HepG2 (cell line): ENCODE data around the gene FRRS1. TPM values are rescaled to one million over a fixed set of nuclear protein-coding genes. Genes with fewer than 3 reads are reported as not detected.
A peak's percentile ranks its signal among the peaks of the same experiment; 100 is the strongest.

Experiments used
- ATAC-seq: fragments of 200-7000 bp; cut with Tn5 transposase; 3 replicates; pipeline ENCODE4 v1.9.1; 2020; ENCODE audit warnings: mild to moderate bottlenecking, moderate library complexity
- BruUV-seq: library from RNA; stranded (reverse); fragments of 400-500 nt; replicated peaks from 2 replicates; lab custom pipeline; 2021; lab: Mats Ljungman, UMichigan
- CTCF ChIA-PET: fragments of 300-600 bp; formaldehyde crosslinking; extraction: SDS; loops from one replicate; lab custom pipeline; 2021; ENCODE audit warnings: low total read pairs, inconsistent platforms, low intra/inter-chr PET ratio; lab: Yijun Ruan, JAX
- POLR2A ChIA-PET: fragments of 350-600 bp; sonication (Branson Sonifier 250); formaldehyde crosslinking; loops from one replicate; lab custom pipeline; 2020; ENCODE audit warnings: antibody characterized with exemption, inconsistent platforms; lab: Yijun Ruan, JAX
- DNase-seq: peaks from one replicate; pipeline ENCODE4 v3.0.0-alpha.2; 2015; ENCODE audit warnings: low spot score
- FAIRE-seq: peaks from 3 replicates; lab custom pipeline; 2011; peaks lifted over from hg19 to GRCh38; lab: Jason Lieb, UNC
- H2AFZ ChIP-seq: one replicate; pipeline ENCODE4 v1.6.1; 2011; ENCODE audit warnings: low read length, inconsistent platforms
- H3K27ac ChIP-seq: fragments of 300-600 bp; 3 replicates; pipeline ENCODE4 v1.8.0; 2011; ENCODE audit warnings: mixed run types, mild to moderate bottlenecking, mixed read lengths, low read length, inconsistent platforms; ENCODE audit not compliant: insufficient read depth; ENCODE audit errors: extremely low read length
- H3K27me3 ChIP-seq, 2 experiments: fragments of 200-600 bp in 1 of 2; 2 replicates in 1 of 2; 3 replicates in 1 of 2; pipeline versions ENCODE4 v1.6.0 to v1.8.0; 2011; ENCODE audit warnings: low read length in 2 of 2, mild to moderate bottlenecking in 2 of 2, moderate library complexity in 2 of 2, inconsistent platforms in 1 of 2; ENCODE audit not compliant: insufficient read depth in 2 of 2, control insufficient read depth in 1 of 2
- H3K36me3 ChIP-seq, 2 experiments: fragments of 200-600 bp in 1 of 2; replicated peaks in 1 of 2; 2 replicates in 1 of 2; 3 replicates in 1 of 2; pipeline versions ENCODE4 v1.5.1 to v1.8.0; 2011; ENCODE audit warnings: low read length in 2 of 2, inconsistent platforms in 1 of 2; ENCODE audit not compliant: insufficient read depth in 2 of 2, control insufficient read depth in 1 of 2
- H3K4me1 ChIP-seq: 2 replicates; pipeline ENCODE4 v1.5.1; 2012; ENCODE audit warnings: low read length, inconsistent platforms; ENCODE audit not compliant: insufficient read depth
- H3K4me2 ChIP-seq: 2 replicates; pipeline ENCODE4 v1.6.0; 2011; ENCODE audit warnings: low read depth, low read length, inconsistent platforms
- H3K4me3 ChIP-seq, 3 experiments: fragments of 200-600 bp in 1 of 3; sonication (generic), shearing (Covaris generic) in 1 of 3; replicated peaks in 1 of 3; 2 replicates each; pipeline ENCODE4 v1.5.1; 2011 to 2016; ENCODE audit warnings: low read length in 3 of 3, inconsistent platforms in 2 of 3, low read depth in 2 of 3, mild to moderate bottlenecking in 2 of 3, control low read depth in 1 of 3, mixed read lengths in 1 of 3; ENCODE audit not compliant: insufficient read depth in 1 of 3
- H3K79me2 ChIP-seq: one replicate; pipeline ENCODE4 v1.6.1; 2011; ENCODE audit warnings: low read length, inconsistent platforms; ENCODE audit not compliant: insufficient read depth
- H3K9ac ChIP-seq: 2 replicates; pipeline ENCODE4 v1.6.0; 2011; ENCODE audit warnings: mild to moderate bottlenecking, low read depth, low read length, inconsistent platforms; ENCODE audit not compliant: insufficient read depth
- H3K9me3 ChIP-seq: 2 replicates; pipeline ENCODE4 v1.5.1; 2012; ENCODE audit warnings: mild to moderate bottlenecking, low read length
- H4K20me1 ChIP-seq: 2 replicates; pipeline ENCODE4 v1.6.0; 2011; ENCODE audit warnings: inconsistent platforms, mild to moderate bottlenecking, low read length, moderate library complexity; ENCODE audit not compliant: insufficient read depth
- CREB1 ChIP-seq, 2 experiments: fragments of 450-650 bp in 1 of 2; IDR thresholded peaks; 2 replicates each; pipeline ENCODE4 v1.6.1; 2016 to 2017; ENCODE audit warnings: control low read depth in 1 of 2, mild to moderate bottlenecking in 1 of 2, missing compliant biosample characterization in 1 of 2, missing genetic modification characterization in 1 of 2
- FOSL1 ChIP-seq: sonication (generic); formaldehyde crosslinking; IDR thresholded peaks from 2 replicates; pipeline ENCODE4 v1.9.0; 2021; ENCODE audit warnings: missing genetic modification reagents, borderline replicate concordance
- GATA4 ChIP-seq: sonication (generic); IDR thresholded peaks from 2 replicates; pipeline ENCODE4 v1.6.1; 2016; ENCODE audit warnings: antibody characterized with exemption, low read depth, borderline replicate concordance
- HNF4A ChIP-seq: sonication (generic); formaldehyde crosslinking; IDR thresholded peaks from 2 replicates; pipeline ENCODE4 v1.4.0; 2020; ENCODE audit warnings: missing genetic modification reagents
- IRF2 ChIP-seq: IDR thresholded peaks from 2 replicates; pipeline ENCODE4 v1.6.1; 2018; ENCODE audit warnings: missing genetic modification reagents, missing compliant biosample characterization
- MIER3 ChIP-seq: IDR thresholded peaks from 2 replicates; pipeline ENCODE4 v1.6.1; 2016; ENCODE audit warnings: missing compliant biosample characterization, borderline replicate concordance
- MIXL1 ChIP-seq: IDR thresholded peaks from 2 replicates; pipeline ENCODE4 v1.6.1; 2016
- MXI1 ChIP-seq: IDR thresholded peaks from 3 replicates; pipeline ENCODE4 v1.6.1; 2012; ENCODE audit warnings: low read depth, low read length, inconsistent platforms, borderline replicate concordance
- NFE2L2 ChIP-seq: fragments of 150-350 bp; IDR thresholded peaks from 2 replicates; pipeline ENCODE4 v1.6.1; 2014; ENCODE audit warnings: low read length
- NFIC ChIP-seq: IDR thresholded peaks from 2 replicates; pipeline ENCODE4 v1.6.1; 2012; ENCODE audit warnings: mild to moderate bottlenecking, low read length, inconsistent platforms
- SIX1 ChIP-seq: sonication (generic); formaldehyde crosslinking; IDR thresholded peaks from 2 replicates; pipeline ENCODE4 v1.4.0; 2020; ENCODE audit warnings: missing genetic modification reagents, borderline replicate concordance
- TBX3 ChIP-seq: fragments of 450-650 bp; IDR thresholded peaks from 2 replicates; pipeline ENCODE4 v1.6.1; 2017; ENCODE audit warnings: antibody characterized with exemption, mild to moderate bottlenecking, inconsistent platforms, borderline replicate concordance
- YEATS2 ChIP-seq: sonication (generic); formaldehyde crosslinking; IDR thresholded peaks from 2 replicates; pipeline ENCODE4 v1.4.0; 2020; ENCODE audit warnings: missing genetic modification reagents, borderline replicate concordance
- ZKSCAN8 ChIP-seq: IDR thresholded peaks from 2 replicates; pipeline ENCODE4 v1.6.1; 2016; ENCODE audit warnings: borderline replicate concordance, missing genetic modification reagents, missing compliant biosample characterization
- ZNF644 ChIP-seq: IDR thresholded peaks from 2 replicates; pipeline ENCODE4 v1.6.1; 2016; ENCODE audit warnings: low read depth
- ZNF652 ChIP-seq: IDR thresholded peaks from 2 replicates; pipeline ENCODE4 v1.6.1; 2016; ENCODE audit warnings: low read depth, borderline replicate concordance
- ZNF703 ChIP-seq: sonication (generic); formaldehyde crosslinking; IDR thresholded peaks from 2 replicates; pipeline ENCODE4 v1.5.1; 2020; ENCODE audit warnings: missing genetic modification reagents, mild to moderate bottlenecking, moderate library complexity, borderline replicate concordance
- WGBS: methylation state at CpG from one replicate; pipeline ENCODE4 v1.1.6; 2017; ENCODE audit warnings: low lambda C conversion rate; 5-methylcytosine and 5-hydroxymethylcytosine counted together
- in situ Hi-C: cut with HindIII; loops from 2 replicates; pipeline ENCODE4 v1.10.0; 2017; ENCODE audit warnings: low pct_unique_long_range_greater_than_20kb; ENCODE audit not compliant: extremely low pct_ligation_motif_present
- intact Hi-C: fragments of 100-400 bp; cut with micrococcal nuclease; formaldehyde crosslinking; loops from one replicate; pipeline ENCODE4 v1.10.0; 2022; ENCODE audit not compliant: unreplicated experiment
- polyA plus RNA-seq, 8 experiments: library from polyadenylated mRNA; depleted of rRNA in 3 of 8; stranded (reverse) in 7 of 8; unstranded in 1 of 8; fragments of >200 nt; fragmentation: Illumina TruSeq in 4 of 8; extraction: Trizol in 4 of 8; gene quantifications; 2 replicates each; pipeline versions ENCODE4 v1.2.1 to v1.2.3, GENCODE V29; 2011 to 2016; ENCODE audit warnings: low read depth in 4 of 8, missing spikeins in 1 of 8, mixed read lengths in 1 of 8; ENCODE audit not compliant: insufficient read depth in 1 of 8
- total RNA-seq, 5 experiments: library from RNA; depleted of rRNA; stranded (reverse); fragments of >200 nt; fragmentation: Illumina TruSeq; extraction: Trizol; gene quantifications; 2 replicates each; pipeline ENCODE4 v1.2.3, GENCODE V29; 2016; ENCODE audit warnings: low read depth in 1 of 5
- TF ChIP-seq, protein P1 (sequence below): IDR thresholded peaks from 2 replicates; pipeline ENCODE4 v1.6.1; 2012; ENCODE audit warnings: low read depth, low read length, improper control_type of control experiment
- TF ChIP-seq, protein P2 (sequence below): sonication (generic); formaldehyde crosslinking; conservative IDR thresholded peaks from 2 replicates; pipeline ENCODE4 v1.4.0; 2020; ENCODE audit warnings: mild to moderate bottlenecking, missing genetic modification reagents, moderate library complexity
- TF ChIP-seq, protein P3 (sequence below): IDR thresholded peaks from 2 replicates; pipeline ENCODE4 v1.6.1; 2016

Gene FRRS1
- total and polyA plus RNA-seq, 2 of the 13 experiments (the other 11 are each of a cell fraction or from before 2014, with no cell fraction given): 22.6 to 23.4 TPM

DNA sequence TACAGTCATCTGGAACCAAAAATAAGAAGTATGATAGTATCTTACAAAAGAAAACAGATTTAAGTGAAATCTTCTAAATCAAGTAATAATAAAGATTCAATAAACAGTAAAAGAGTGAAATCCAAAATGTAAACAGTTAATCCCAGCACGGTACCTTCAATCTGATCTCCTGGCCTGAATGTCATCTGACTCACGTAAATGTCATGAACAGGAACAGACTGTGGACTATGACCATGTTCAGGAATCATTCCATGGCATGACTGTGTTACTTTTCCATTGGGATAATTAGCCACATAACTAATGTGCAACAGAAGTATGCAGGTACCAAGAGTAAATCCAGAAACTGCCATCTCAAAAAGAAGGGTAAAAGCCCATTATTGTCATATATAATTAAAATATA lies 18.0 kb downstream of the FRRS1 start:
- H3K9me3 ChIP-seq: no peaks in the 10 kb centered on the region
- no peak overlapping the region for H2AFZ ChIP-seq
- ChIA-PET CTCF (no interaction called here), POLR2A (no interaction called here)
- FAIRE-seq (peak; percentile 8), DNase-seq (peak; percentile 72), ATAC-seq (peak; percentile 95)
- H3K36me3 ChIP-seq: peaks cover 1 to 16% of the 10 kb centered on the region in 2 experiments; a peak in 4 of 5 replicates
- H4K20me1 ChIP-seq: no peaks in the 10 kb centered on the region
- H3K27ac ChIP-seq: peak overlapping the region; percentile 60
- WGBS: 12% methylated on average over 2 of the region's 2 CpGs
- H3K79me2 ChIP-seq: peaks cover 25% of the 10 kb centered on the region
- peak overlapping the region; percentile 51 for H3K4me2 ChIP-seq
- intact Hi-C loops: no loop called here
- H3K9ac ChIP-seq: no peak overlapping the region
- BruUV-seq: no TSS peak
- in situ Hi-C loops: no loop called here
- H3K4me1 ChIP-seq: peaks cover 47% of the 10 kb centered on the region
- no peak overlapping the region for H3K4me3 ChIP-seq
- H3K27me3 ChIP-seq: no peaks in the 10 kb centered on the region
- peak; percentile 56; the same call in 1 of the 2 replicates for TF ChIP-seq ZNF644
- TF ChIP-seq ZKSCAN8 (CRISPR knock-in tag): 0 out of 2 replicates have a peak, but pooled peaks have one; percentile 23
- TF ChIP-seq SIX1: no peak
- peak; percentile 53 for TF ChIP-seq CREB1 (IDR thresholded peaks at IDR 0.05)
- TF ChIP-seq CREB1 (CRISPR knock-in tag; IDR thresholded peaks at IDR 0.05): peak; percentile 23; the same call in 1 of the 2 replicates
- 0 out of 2 replicates have a peak, but pooled peaks have one; percentile 21 for TF ChIP-seq TBX3
- no peak for TF ChIP-seq MIER3
- no peak for TF ChIP-seq GATA4
- TF ChIP-seq FOSL1 (CRISPR knock-in tag): peak; percentile 27; the same call in 1 of the 2 replicates
- TF ChIP-seq MIXL1 (CRISPR knock-in tag): peak; percentile 83
- TF ChIP-seq ZNF703 (CRISPR knock-in tag): no peak
- TF ChIP-seq ZNF652 (CRISPR knock-in tag): peak; percentile 84; the same call in 1 of the 2 replicates
- TF ChIP-seq, protein P1, sequence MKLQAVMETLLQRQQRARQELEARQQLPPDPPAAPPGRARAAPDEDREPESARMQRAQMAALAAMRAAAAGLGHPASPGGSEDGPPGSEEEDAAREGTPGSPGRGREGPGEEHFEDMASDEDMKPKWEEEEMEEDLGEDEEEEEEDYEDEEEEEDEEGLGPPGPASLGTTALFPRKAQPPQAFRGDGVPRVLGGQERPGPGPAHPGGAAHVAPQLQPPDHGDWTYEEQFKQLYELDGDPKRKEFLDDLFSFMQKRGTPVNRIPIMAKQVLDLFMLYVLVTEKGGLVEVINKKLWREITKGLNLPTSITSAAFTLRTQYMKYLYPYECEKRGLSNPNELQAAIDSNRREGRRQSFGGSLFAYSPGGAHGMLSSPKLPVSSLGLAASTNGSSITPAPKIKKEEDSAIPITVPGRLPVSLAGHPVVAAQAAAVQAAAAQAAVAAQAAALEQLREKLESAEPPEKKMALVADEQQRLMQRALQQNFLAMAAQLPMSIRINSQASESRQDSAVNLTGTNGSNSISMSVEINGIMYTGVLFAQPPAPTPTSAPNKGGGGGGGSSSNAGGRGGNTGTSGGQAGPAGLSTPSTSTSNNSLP: peak; percentile 73; the same call in 1 of the 2 replicates
- TF ChIP-seq YEATS2: no peak
- peak; percentile 33; the same call in 1 of the 3 replicates for TF ChIP-seq MXI1
- TF ChIP-seq NFE2L2: peak; percentile 22; the same call in 1 of the 2 replicates
- TF ChIP-seq NFIC: peak; percentile 26; the same call in 1 of the 2 replicates
- TF ChIP-seq HNF4A (CRISPR knock-in tag): peak; percentile 71
- TF ChIP-seq, protein P2, sequence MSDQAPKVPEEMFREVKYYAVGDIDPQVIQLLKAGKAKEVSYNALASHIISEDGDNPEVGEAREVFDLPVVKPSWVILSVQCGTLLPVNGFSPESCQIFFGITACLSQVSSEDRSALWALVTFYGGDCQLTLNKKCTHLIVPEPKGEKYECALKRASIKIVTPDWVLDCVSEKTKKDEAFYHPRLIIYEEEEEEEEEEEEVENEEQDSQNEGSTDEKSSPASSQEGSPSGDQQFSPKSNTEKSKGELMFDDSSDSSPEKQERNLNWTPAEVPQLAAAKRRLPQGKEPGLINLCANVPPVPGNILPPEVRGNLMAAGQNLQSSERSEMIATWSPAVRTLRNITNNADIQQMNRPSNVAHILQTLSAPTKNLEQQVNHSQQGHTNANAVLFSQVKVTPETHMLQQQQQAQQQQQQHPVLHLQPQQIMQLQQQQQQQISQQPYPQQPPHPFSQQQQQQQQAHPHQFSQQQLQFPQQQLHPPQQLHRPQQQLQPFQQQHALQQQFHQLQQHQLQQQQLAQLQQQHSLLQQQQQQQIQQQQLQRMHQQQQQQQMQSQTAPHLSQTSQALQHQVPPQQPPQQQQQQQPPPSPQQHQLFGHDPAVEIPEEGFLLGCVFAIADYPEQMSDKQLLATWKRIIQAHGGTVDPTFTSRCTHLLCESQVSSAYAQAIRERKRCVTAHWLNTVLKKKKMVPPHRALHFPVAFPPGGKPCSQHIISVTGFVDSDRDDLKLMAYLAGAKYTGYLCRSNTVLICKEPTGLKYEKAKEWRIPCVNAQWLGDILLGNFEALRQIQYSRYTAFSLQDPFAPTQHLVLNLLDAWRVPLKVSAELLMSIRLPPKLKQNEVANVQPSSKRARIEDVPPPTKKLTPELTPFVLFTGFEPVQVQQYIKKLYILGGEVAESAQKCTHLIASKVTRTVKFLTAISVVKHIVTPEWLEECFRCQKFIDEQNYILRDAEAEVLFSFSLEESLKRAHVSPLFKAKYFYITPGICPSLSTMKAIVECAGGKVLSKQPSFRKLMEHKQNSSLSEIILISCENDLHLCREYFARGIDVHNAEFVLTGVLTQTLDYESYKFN (CRISPR knock-in tag): peak; percentile 68
- TF ChIP-seq, protein P3, sequence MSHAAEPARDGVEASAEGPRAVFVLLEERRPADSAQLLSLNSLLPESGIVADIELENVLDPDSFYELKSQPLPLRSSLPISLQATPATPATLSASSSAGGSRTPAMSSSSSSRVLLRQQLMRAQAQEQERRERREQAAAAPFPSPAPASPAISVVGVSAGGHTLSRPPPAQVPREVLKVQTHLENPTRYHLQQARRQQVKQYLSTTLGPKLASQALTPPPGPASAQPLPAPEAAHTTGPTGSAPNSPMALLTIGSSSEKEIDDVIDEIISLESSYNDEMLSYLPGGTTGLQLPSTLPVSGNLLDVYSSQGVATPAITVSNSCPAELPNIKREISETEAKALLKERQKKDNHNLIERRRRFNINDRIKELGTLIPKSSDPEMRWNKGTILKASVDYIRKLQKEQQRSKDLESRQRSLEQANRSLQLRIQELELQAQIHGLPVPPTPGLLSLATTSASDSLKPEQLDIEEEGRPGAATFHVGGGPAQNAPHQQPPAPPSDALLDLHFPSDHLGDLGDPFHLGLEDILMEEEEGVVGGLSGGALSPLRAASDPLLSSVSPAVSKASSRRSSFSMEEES (CRISPR knock-in tag): peak; percentile 78; the same call in 1 of the 2 replicates
- TF ChIP-seq IRF2: 0 out of 2 replicates have a peak, but pooled peaks have one; percentile 30
